Panc1 (cell line): Measurements from ENCODE around the gene ARHGAP4. TPM values are rescaled to one million over a fixed set of nuclear protein-coding genes. Genes with fewer than 3 reads are reported as not detected.

Source experiments
- ATAC-seq: fragments of 200-7000 bp; cut with Tn5 transposase; 2 replicates; pipeline ENCODE4 v1.9.1; 2020; ENCODE audit warnings: mild to moderate bottlenecking, moderate library complexity
- BruUV-seq: library from RNA; stranded (reverse); fragments of 400-500 nt; replicated peaks from 2 replicates; lab custom pipeline; 2021; lab: Mats Ljungman, UMichigan
- CTCF ChIA-PET: fragments of 300-600 bp; sonication (Branson Sonifier 250); formaldehyde crosslinking; loops from one replicate; lab custom pipeline; 2022; ENCODE audit warnings: antibody characterized with exemption; lab: Charles Lee
- POLR2A ChIA-PET: fragments of 300-600 bp; sonication (Branson Sonifier 250); formaldehyde crosslinking; loops from one replicate; lab custom pipeline; 2022; ENCODE audit warnings: antibody characterized with exemption; lab: Charles Lee
- DNase-seq: peaks from one replicate; pipeline ENCODE4 v3.0.0-alpha.2; 2010; ENCODE audit warnings: low read depth, low spot score
- H3K27ac ChIP-seq: 2 replicates; pipeline ENCODE4 v1.5.1; 2011; ENCODE audit warnings: mild to moderate bottlenecking, low read length, inconsistent platforms
- H3K27me3 ChIP-seq: fragments of 200-500 bp; sonication (Bioruptor generic); 2 replicates; pipeline ENCODE4 v1.6.0; 2014; ENCODE audit warnings: low read length, inconsistent platforms; ENCODE audit not compliant: control insufficient read depth, insufficient read depth
- H3K36me3 ChIP-seq: fragments of 200-500 bp; sonication (Bioruptor generic); 2 replicates; pipeline ENCODE4 v1.5.1; 2014; ENCODE audit warnings: inconsistent platforms, mild to moderate bottlenecking, low read length, moderate library complexity; ENCODE audit not compliant: control insufficient read depth, insufficient read depth
- H3K4me1 ChIP-seq: 2 replicates; pipeline ENCODE4 v1.5.1; 2011; ENCODE audit warnings: inconsistent platforms, mild to moderate bottlenecking, low read length, moderate library complexity; ENCODE audit not compliant: control insufficient read depth, insufficient read depth
- H3K4me3 ChIP-seq, 2 experiments: 2 replicates each; pipeline ENCODE4 v1.5.1; 2011 to 2012; ENCODE audit warnings: low read depth in 2 of 2, low read length in 2 of 2, mild to moderate bottlenecking in 2 of 2, inconsistent platforms in 1 of 2, moderate library complexity in 1 of 2
- H3K9me3 ChIP-seq: fragments of 200-500 bp; sonication (Bioruptor generic); 2 replicates; pipeline ENCODE4 v1.5.1; 2014; ENCODE audit warnings: low read depth, mild to moderate bottlenecking, inconsistent platforms, low read length, moderate library complexity; ENCODE audit not compliant: control insufficient read depth, insufficient read depth
- CTCF ChIP-seq: fragments of 450-650 bp; IDR thresholded peaks from 2 replicates; pipeline ENCODE4 v1.5.1; 2017; ENCODE audit warnings: mild to moderate bottlenecking
- POLR2AphosphoS5 ChIP-seq: IDR thresholded peaks from 2 replicates; pipeline ENCODE4 v1.6.1; 2012; ENCODE audit warnings: mild to moderate bottlenecking, low read depth, low read length, moderate library complexity
- SIN3A ChIP-seq: IDR thresholded peaks from 2 replicates; pipeline ENCODE4 v1.6.1; 2012; ENCODE audit warnings: low read depth, mild to moderate bottlenecking, low read length, moderate library complexity, borderline replicate concordance; ENCODE audit not compliant: insufficient read depth
- TCF7L2 ChIP-seq: IDR thresholded peaks from 2 replicates; pipeline ENCODE4 v1.6.1; 2011; ENCODE audit warnings: mild to moderate bottlenecking, low read depth, low read length, inconsistent platforms
- in situ Hi-C: cut with HindIII; loops from 2 replicates; pipeline ENCODE4 v1.10.0; 2016; ENCODE audit warnings: low sequenced_read_pairs, low pct_unique_long_range_greater_than_20kb
- intact Hi-C: fragments of 100-400 bp; cut with micrococcal nuclease; formaldehyde crosslinking; loops from one replicate; pipeline ENCODE4 v1.10.0; 2022; ENCODE audit not compliant: unreplicated experiment
- total RNA-seq: library from RNA; stranded (reverse); gene quantifications from one replicate; pipeline ENCODE4 v1.2.1, GENCODE V29; 2021; ENCODE audit not compliant: unreplicated experiment
- TF ChIP-seq, protein P1 (sequence below), 2 experiments: IDR thresholded peaks; 2 replicates each; pipeline ENCODE4 v1.6.1; 2011 to 2012; ENCODE audit warnings: low read depth in 2 of 2, control low read depth in 1 of 2, low read length in 1 of 2, mild to moderate bottlenecking in 1 of 2, moderate library complexity in 1 of 2; ENCODE audit not compliant: insufficient read depth in 1 of 2

Gene ARHGAP4
- total RNA-seq, 1 experiment from 2014 or later = 225 TPM

DNA sequence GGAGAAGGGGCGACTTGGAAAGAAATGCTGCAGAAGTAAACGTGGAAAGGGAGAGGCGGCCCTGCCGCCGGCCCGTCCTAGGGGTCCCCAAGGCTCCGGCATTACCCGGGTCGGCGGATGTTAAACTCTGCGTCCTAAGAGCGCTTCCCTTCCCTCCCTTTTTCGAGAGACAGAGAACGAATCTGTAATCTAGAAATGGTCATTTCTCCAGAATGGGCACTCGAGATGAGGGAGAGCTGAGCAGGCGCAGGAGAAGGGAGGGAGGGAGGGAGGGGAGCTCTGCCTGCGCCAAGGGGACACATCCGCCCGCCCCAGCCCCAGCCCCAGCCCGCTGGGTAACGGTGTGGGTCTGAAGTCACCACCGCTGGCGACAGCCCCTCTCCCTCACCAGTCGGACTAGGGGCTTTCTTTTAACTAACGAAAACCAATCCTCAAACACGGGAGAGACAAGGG, 43.9 kb upstream of the ARHGAP4 start:
- peak overlapping the region; percentile 95 to 98 for H3K4me3 ChIP-seq
- no TSS peak for BruUV-seq
- no peaks in the 10 kb centered on the region; the same call in 1 of the 2 replicates for H3K36me3 ChIP-seq
- H3K9me3 ChIP-seq = no peaks in the 10 kb centered on the region
- in situ Hi-C loops = no loop called here
- ChIA-PET CTCF (interaction anchor here (0.5 to 0.7 kb wide), 2 partner anchors 49 to 335 kb away, joined by 3 read pairs; no protein-coding TSS in a partner anchor), POLR2A (interaction anchor here (0.6 to 0.7 kb wide), 4 partner anchors 20 to 441 kb away, joined by 3 to 5 read pairs (median 4); no protein-coding TSS in a partner anchor)
- TF ChIP-seq POLR2AphosphoS5 = no peak
- TF ChIP-seq, protein P1, sequence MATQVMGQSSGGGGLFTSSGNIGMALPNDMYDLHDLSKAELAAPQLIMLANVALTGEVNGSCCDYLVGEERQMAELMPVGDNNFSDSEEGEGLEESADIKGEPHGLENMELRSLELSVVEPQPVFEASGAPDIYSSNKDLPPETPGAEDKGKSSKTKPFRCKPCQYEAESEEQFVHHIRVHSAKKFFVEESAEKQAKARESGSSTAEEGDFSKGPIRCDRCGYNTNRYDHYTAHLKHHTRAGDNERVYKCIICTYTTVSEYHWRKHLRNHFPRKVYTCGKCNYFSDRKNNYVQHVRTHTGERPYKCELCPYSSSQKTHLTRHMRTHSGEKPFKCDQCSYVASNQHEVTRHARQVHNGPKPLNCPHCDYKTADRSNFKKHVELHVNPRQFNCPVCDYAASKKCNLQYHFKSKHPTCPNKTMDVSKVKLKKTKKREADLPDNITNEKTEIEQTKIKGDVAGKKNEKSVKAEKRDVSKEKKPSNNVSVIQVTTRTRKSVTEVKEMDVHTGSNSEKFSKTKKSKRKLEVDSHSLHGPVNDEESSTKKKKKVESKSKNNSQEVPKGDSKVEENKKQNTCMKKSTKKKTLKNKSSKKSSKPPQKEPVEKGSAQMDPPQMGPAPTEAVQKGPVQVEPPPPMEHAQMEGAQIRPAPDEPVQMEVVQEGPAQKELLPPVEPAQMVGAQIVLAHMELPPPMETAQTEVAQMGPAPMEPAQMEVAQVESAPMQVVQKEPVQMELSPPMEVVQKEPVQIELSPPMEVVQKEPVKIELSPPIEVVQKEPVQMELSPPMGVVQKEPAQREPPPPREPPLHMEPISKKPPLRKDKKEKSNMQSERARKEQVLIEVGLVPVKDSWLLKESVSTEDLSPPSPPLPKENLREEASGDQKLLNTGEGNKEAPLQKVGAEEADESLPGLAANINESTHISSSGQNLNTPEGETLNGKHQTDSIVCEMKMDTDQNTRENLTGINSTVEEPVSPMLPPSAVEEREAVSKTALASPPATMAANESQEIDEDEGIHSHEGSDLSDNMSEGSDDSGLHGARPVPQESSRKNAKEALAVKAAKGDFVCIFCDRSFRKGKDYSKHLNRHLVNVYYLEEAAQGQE (IDR thresholded peaks at IDR 0.05; ENCODE audit: insufficient read depth in 1 of 2, low read depth in 2 of 2, low read length in 1 of 2) = no peak
- TF ChIP-seq CTCF = no peak
- no peak for TF ChIP-seq TCF7L2
- no peak for TF ChIP-seq SIN3A
- no peaks in the 10 kb centered on the region for H3K27me3 ChIP-seq
- H3K4me1 ChIP-seq = peaks cover 39% of the 10 kb centered on the region
- peak overlapping the region; percentile 90 for H3K27ac ChIP-seq
- DNase-seq (no peak), ATAC-seq (no peak)
- intact Hi-C loops = no loop called here

GRCh38 chrX:153969125-153969903, 43.2 kb upstream of the ARHGAP4 start:
- in situ Hi-C loops = no loop called here
- no peak for ATAC-seq

GRCh38 chrX:153968754-153969124, 42.7 kb upstream of the ARHGAP4 start:
- peak overlapping the region; percentile 95 to 98 for H3K4me3 ChIP-seq
- DNase-seq = no peak
- H3K27ac ChIP-seq = peak overlapping the region; percentile 90
- no peak for ATAC-seq
- BruUV-seq = no TSS peak
- ChIA-PET CTCF (no interaction called here), POLR2A (no interaction called here)
- intact Hi-C loops = no loop called here
- H3K36me3 ChIP-seq = no peaks in the 10 kb centered on the region; the same call in 1 of the 2 replicates
- H3K27me3 ChIP-seq = no peaks in the 10 kb centered on the region
- H3K4me1 ChIP-seq = peaks cover 32% of the 10 kb centered on the region
- no peaks in the 10 kb centered on the region for H3K9me3 ChIP-seq
- in situ Hi-C loops = no loop called here
- TF ChIP-seq, protein P1 (IDR thresholded peaks at IDR 0.05; ENCODE audit: insufficient read depth in 1 of 2, low read depth in 2 of 2, low read length in 1 of 2) = no peak
- TF ChIP-seq CTCF (no peak), SIN3A (no peak), POLR2AphosphoS5 (no peak), TCF7L2 (no peak)

More at GRCh38 chrX:153969125-153969903, 43.2 kb upstream of the ARHGAP4 start:
- DNase-seq = no peak
- Histone ChIP-seq H3K4me3 (peak overlapping the region; percentile 95 to 98), H3K36me3 (no peaks in the 10 kb centered on the region; the same call in 1 of the 2 replicates), H3K4me1 (peaks cover 38% of the 10 kb centered on the region), H3K27me3 (no peaks in the 10 kb centered on the region), H3K27ac (peak overlapping the region; percentile 90), H3K9me3 (no peaks in the 10 kb centered on the region)
- BruUV-seq = no TSS peak
- no peak for TF ChIP-seq POLR2AphosphoS5
- CTCF ChIA-PET = interaction anchor here (0.5 kb wide), 1 partner anchor 335 kb away, joined by 3 read pairs; no protein-coding TSS in a partner anchor
- intact Hi-C loops = no loop called here
- POLR2A ChIA-PET = no interaction called here
